HCT116 (cell line): ENCODE data around the gene FKBP10. TPM values are rescaled to one million over a fixed set of nuclear protein-coding genes. Genes with fewer than 3 reads are reported as not detected.
A peak's percentile ranks its signal among the peaks of the same experiment; 100 is the strongest.

Experiments
- ATAC-seq: fragments of 200-7000 bp; cut with Tn5 transposase; 2 replicates; pipeline ENCODE4 v1.9.1; 2020; ENCODE audit warnings: mild to moderate bottlenecking, moderate library complexity
- BruUV-seq: library from RNA; stranded (reverse); fragments of 400-500 nt; replicated peaks from 2 replicates; lab custom pipeline; 2021; lab: Mats Ljungman, UMichigan
- CTCF ChIA-PET: fragments of 300-600 bp; sonication (Branson Sonifier 250); formaldehyde crosslinking; loops from one replicate; lab custom pipeline; 2021; ENCODE audit warnings: antibody characterized with exemption; lab: Charles Lee
- POLR2A ChIA-PET: fragments of 300-600, 350-600 bp; sonication (Branson Sonifier 250); formaldehyde crosslinking; loops from one replicate; lab custom pipeline; 2021; ENCODE audit warnings: antibody characterized with exemption; lab: Charles Lee
- RAD21 ChIA-PET, 2 experiments: fragments of 300-600 bp; sonication (Branson Sonifier 250); formaldehyde crosslinking; loops; one replicate each; lab custom pipeline; 2023; ENCODE audit warnings: low total read pairs in 2 of 2; ENCODE audit not compliant: uncharacterized antibody in 2 of 2, unreplicated experiment in 2 of 2, low non-redundant PET in 1 of 2; lab: Charles Lee
- DNase-seq: peaks from one replicate; pipeline ENCODE4 v3.0.0-alpha.2; 2010; ENCODE audit warnings: low read depth, low spot score
- H2AFZ ChIP-seq: fragments of 200-600 bp; shearing (Covaris generic), sonication (generic); 2 replicates; pipeline ENCODE4 v1.6.1; 2017; ENCODE audit warnings: low read depth, mixed run types, mixed read lengths, antibody characterized with exemption, low read length; ENCODE audit not compliant: poor library complexity, severe bottlenecking
- H3K27ac ChIP-seq: 2 replicates; pipeline ENCODE4 v1.5.1; 2012; ENCODE audit warnings: low read depth, low read length
- H3K27me3 ChIP-seq: fragments of 200-600 bp; sonication (generic); 2 replicates; pipeline ENCODE4 v1.6.1; 2016; ENCODE audit warnings: mixed run types, low read length, mixed read lengths; ENCODE audit not compliant: insufficient read depth
- H3K36me3 ChIP-seq, 2 experiments: fragments of 200-500 bp in 1 of 2; fragments of 200-600 bp in 1 of 2; sonication (Bioruptor generic) in 1 of 2; sonication (generic) in 1 of 2; 2 replicates each; pipeline versions ENCODE4 v1.5.1 to v1.6.1; 2014 to 2016; ENCODE audit warnings: low read length in 2 of 2, inconsistent platforms in 1 of 2, mixed read lengths in 1 of 2, mixed run types in 1 of 2; ENCODE audit not compliant: insufficient read depth in 2 of 2, control insufficient read depth in 1 of 2
- H3K4me1 ChIP-seq, 2 experiments: fragments of 200-600 bp in 1 of 2; sonication (generic) in 1 of 2; 2 replicates each; pipeline versions ENCODE4 v1.5.1 to v1.6.1; 2012 to 2017; ENCODE audit warnings: low read length in 2 of 2, inconsistent platforms in 1 of 2, mild to moderate bottlenecking in 1 of 2, mixed read lengths in 1 of 2, mixed run types in 1 of 2, moderate library complexity in 1 of 2; ENCODE audit not compliant: insufficient read depth in 2 of 2, control insufficient read depth in 1 of 2
- H3K4me2 ChIP-seq: fragments of 200-600 bp; sonication (generic); 2 replicates; pipeline ENCODE4 v1.6.1; 2017; ENCODE audit warnings: mixed run types, low read length, mixed read lengths
- H3K4me3 ChIP-seq, 2 experiments: fragments of 200-600 bp in 1 of 2; sonication (generic) in 1 of 2; replicated peaks in 1 of 2; 2 replicates each; pipeline ENCODE4 v1.5.1; 2011 to 2016; ENCODE audit warnings: low read length in 2 of 2, control low read depth in 1 of 2, low read depth in 1 of 2, mild to moderate bottlenecking in 1 of 2, mixed read lengths in 1 of 2, mixed run types in 1 of 2
- H3K79me2 ChIP-seq: fragments of 200-600 bp; sonication (generic); 2 replicates; pipeline ENCODE4 v1.6.1; 2017; ENCODE audit warnings: mild to moderate bottlenecking, mixed run types, low read length, moderate library complexity, mixed read lengths; ENCODE audit not compliant: insufficient read depth
- H3K9ac ChIP-seq: fragments of 200-600 bp; sonication (generic); 2 replicates; pipeline ENCODE4 v1.6.1; 2016; ENCODE audit warnings: low read length, mixed read lengths
- H3K9me2 ChIP-seq: fragments of 200-600 bp; sonication (generic), shearing (Covaris generic); 2 replicates; pipeline ENCODE4 v1.6.1; 2017; ENCODE audit warnings: mixed run types, mild to moderate bottlenecking, moderate library complexity; ENCODE audit not compliant: insufficient read depth
- H3K9me3 ChIP-seq, 2 experiments: fragments of 200-500 bp in 1 of 2; fragments of 200-600 bp in 1 of 2; sonication (Bioruptor generic) in 1 of 2; sonication (generic) in 1 of 2; 2 replicates each; pipeline ENCODE4 v1.6.1; 2014 to 2017; ENCODE audit warnings: low read length in 2 of 2, mixed read lengths in 2 of 2, inconsistent platforms in 1 of 2, low read depth in 1 of 2, mild to moderate bottlenecking in 1 of 2, mixed run types in 1 of 2, moderate library complexity in 1 of 2; ENCODE audit not compliant: control insufficient read depth in 1 of 2, insufficient read depth in 1 of 2
- H4K20me1 ChIP-seq: fragments of 200-600 bp; sonication (generic), shearing (Covaris generic); 2 replicates; pipeline ENCODE4 v1.6.1; 2017; ENCODE audit warnings: mixed run types, mild to moderate bottlenecking, moderate library complexity; ENCODE audit not compliant: insufficient read depth
- CBX3 ChIP-seq: IDR thresholded peaks from 2 replicates; pipeline ENCODE4 v1.6.1; 2012; ENCODE audit warnings: low read depth
- FOSL1 ChIP-seq: IDR thresholded peaks from 2 replicates; pipeline ENCODE4 v1.6.1; 2012; ENCODE audit warnings: low read depth
- JUND ChIP-seq: IDR thresholded peaks from 2 replicates; pipeline ENCODE4 v1.6.1; 2012
- POLR2AphosphoS5 ChIP-seq: IDR thresholded peaks from 2 replicates; pipeline ENCODE4 v1.6.1; 2011; ENCODE audit warnings: mild to moderate bottlenecking, low read depth, low read length, moderate library complexity
- SIN3A ChIP-seq: IDR thresholded peaks from 2 replicates; pipeline ENCODE4 v1.6.1; 2012; ENCODE audit warnings: low read depth
- SP1 ChIP-seq: IDR thresholded peaks from 2 replicates; pipeline ENCODE4 v1.6.1; 2012; ENCODE audit warnings: low read depth
- SRF ChIP-seq: IDR thresholded peaks from 2 replicates; pipeline ENCODE4 v1.6.1; 2012; ENCODE audit warnings: low read depth
- YY1 ChIP-seq: IDR thresholded peaks from 2 replicates; pipeline ENCODE4 v1.6.1; 2011; ENCODE audit warnings: low read length, low read depth, moderate library complexity, mild to moderate bottlenecking; ENCODE audit not compliant: insufficient replicate concordance; ENCODE audit errors: extremely low read depth
- intact Hi-C: fragments of 100-400 bp; cut with micrococcal nuclease; formaldehyde crosslinking; loops from 2 replicates; pipeline ENCODE4 v1.10.0; 2022
- total RNA-seq: library from RNA; stranded (reverse); gene quantifications from one replicate; pipeline ENCODE4 v1.2.1, GENCODE V29; 2021; ENCODE audit not compliant: unreplicated experiment
- TF ChIP-seq, protein P1 (sequence below): IDR thresholded peaks from 2 replicates; pipeline ENCODE4 v1.6.1; 2012
- TF ChIP-seq, protein P2 (sequence below): IDR thresholded peaks from 2 replicates; pipeline ENCODE4 v1.6.1; 2011; ENCODE audit warnings: mild to moderate bottlenecking, low read length, moderate library complexity; ENCODE audit not compliant: insufficient replicate concordance; ENCODE audit errors: extremely low read depth
- TF ChIP-seq, protein P3 (sequence below): IDR thresholded peaks from 2 replicates; pipeline ENCODE4 v1.6.1; 2012; ENCODE audit warnings: low read depth

Gene FKBP10
- total RNA-seq, 1 experiment from 2014 or later, result 78.5 TPM

DNA sequence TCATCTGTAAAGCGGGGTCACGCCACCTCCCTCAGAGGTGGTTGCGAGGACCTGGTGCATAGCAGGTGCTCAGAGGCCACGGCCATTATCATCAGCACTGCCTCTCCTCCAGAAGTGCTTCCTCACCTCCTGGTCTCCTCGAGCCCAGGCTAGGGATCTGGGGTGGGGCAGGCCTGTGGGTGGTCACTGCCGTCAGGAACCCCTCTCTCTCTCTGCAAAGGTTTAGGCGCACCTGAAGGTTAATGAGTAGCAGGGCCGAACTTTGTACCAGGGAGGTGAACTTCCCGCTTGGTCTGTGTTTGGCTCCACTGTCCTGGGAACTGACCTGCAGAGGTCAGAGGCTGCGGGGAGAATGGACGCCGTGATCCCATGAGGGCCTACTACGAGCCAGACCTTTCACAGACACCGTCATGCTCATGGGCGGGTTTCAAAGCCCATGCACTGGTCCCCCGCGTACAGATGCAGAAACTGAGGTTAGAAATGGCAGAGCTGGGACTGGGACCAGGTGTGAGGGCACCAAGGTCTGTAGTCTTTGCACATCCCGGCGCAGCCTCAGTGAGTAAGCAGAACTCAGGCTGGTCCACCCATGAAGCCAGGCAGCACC, 40.1 kb upstream of the FKBP10 start (continued):
- no peak for TF ChIP-seq FOSL1

DNA sequence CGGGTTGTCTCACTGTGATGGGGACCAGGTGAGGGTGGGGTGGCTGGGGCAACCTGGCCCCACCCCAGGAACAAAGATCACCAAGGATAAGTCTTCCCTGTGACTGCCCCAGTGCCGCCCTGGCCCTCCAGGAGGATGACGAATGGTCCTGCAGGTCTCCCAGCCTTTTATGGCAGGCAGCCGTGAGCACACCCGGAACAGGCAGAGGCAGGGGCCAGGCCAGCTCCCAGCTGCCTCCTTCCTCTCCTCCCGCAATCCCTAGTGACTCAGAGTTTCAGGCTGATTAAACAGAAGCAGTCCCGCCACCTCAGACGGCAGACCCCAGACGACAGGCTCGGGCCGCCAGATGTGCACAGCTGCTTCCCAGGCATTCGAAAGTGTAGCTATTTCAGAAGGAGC, 39.6 kb upstream of the FKBP10 start:
- intact Hi-C loops, result loop anchor here (2.0 kb wide), 2 partner anchors 14 to 28 kb away; partner anchors contain the start of gene JUP
- Histone ChIP-seq H3K9ac (peak overlapping the region; percentile 68), H3K4me2 (peak overlapping the region; percentile 86), H3K4me3 (peak overlapping the region in 1 of 2 experiments; percentile 47; a peak in 2 of 4 replicates), H4K20me1 (no peaks in the 10 kb centered on the region), H3K9me2 (no peaks in the 10 kb centered on the region), H3K36me3 (peaks cover 21 to 22% of the 10 kb centered on the region in 2 experiments; a peak in 3 of 4 replicates), H3K9me3 (no peaks in the 10 kb centered on the region), H2AFZ (no peak overlapping the region), H3K4me1 (peaks cover 65 to 69% of the 10 kb centered on the region in 2 experiments), H3K27ac (peak overlapping the region; percentile 73), H3K27me3 (no peaks in the 10 kb centered on the region), H3K79me2 (peaks cover 61% of the 10 kb centered on the region)
- ATAC-seq (peak; percentile 81), DNase-seq (peak; percentile 79)
- CTCF ChIA-PET, result interaction anchor here (1.3 to 3.6 kb wide), 2 partner anchors 12 to 27 kb away, joined by 6 to 28 read pairs; partner anchors contain the start of gene JUP
- POLR2A ChIA-PET, result interaction anchor here (0.6 to 2.8 kb wide), 8 partner anchors 11 to 1574 kb away, joined by 3 to 29 read pairs (median 4); partner anchors contain the start of genes DNAJC7 and JUP
- RAD21 ChIA-PET, result interaction anchor here in 1 of 2 experiments (0.7 to 1.3 kb wide), 3 partner anchors 13 to 38 kb away, joined by 3 to 6 read pairs (median 4); partner anchors contain the start of gene P3H4
- TF ChIP-seq, protein P1, sequence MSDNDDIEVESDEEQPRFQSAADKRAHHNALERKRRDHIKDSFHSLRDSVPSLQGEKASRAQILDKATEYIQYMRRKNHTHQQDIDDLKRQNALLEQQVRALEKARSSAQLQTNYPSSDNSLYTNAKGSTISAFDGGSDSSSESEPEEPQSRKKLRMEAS, result peak; percentile 73; the same call in 1 of the 2 replicates
- TF ChIP-seq, protein P2, sequence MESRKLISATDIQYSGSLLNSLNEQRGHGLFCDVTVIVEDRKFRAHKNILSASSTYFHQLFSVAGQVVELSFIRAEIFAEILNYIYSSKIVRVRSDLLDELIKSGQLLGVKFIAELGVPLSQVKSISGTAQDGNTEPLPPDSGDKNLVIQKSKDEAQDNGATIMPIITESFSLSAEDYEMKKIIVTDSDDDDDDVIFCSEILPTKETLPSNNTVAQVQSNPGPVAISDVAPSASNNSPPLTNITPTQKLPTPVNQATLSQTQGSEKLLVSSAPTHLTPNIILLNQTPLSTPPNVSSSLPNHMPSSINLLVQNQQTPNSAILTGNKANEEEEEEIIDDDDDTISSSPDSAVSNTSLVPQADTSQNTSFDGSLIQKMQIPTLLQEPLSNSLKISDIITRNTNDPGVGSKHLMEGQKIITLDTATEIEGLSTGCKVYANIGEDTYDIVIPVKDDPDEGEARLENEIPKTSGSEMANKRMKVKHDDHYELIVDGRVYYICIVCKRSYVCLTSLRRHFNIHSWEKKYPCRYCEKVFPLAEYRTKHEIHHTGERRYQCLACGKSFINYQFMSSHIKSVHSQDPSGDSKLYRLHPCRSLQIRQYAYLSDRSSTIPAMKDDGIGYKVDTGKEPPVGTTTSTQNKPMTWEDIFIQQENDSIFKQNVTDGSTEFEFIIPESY, result no peak
- TF ChIP-seq, protein P3, sequence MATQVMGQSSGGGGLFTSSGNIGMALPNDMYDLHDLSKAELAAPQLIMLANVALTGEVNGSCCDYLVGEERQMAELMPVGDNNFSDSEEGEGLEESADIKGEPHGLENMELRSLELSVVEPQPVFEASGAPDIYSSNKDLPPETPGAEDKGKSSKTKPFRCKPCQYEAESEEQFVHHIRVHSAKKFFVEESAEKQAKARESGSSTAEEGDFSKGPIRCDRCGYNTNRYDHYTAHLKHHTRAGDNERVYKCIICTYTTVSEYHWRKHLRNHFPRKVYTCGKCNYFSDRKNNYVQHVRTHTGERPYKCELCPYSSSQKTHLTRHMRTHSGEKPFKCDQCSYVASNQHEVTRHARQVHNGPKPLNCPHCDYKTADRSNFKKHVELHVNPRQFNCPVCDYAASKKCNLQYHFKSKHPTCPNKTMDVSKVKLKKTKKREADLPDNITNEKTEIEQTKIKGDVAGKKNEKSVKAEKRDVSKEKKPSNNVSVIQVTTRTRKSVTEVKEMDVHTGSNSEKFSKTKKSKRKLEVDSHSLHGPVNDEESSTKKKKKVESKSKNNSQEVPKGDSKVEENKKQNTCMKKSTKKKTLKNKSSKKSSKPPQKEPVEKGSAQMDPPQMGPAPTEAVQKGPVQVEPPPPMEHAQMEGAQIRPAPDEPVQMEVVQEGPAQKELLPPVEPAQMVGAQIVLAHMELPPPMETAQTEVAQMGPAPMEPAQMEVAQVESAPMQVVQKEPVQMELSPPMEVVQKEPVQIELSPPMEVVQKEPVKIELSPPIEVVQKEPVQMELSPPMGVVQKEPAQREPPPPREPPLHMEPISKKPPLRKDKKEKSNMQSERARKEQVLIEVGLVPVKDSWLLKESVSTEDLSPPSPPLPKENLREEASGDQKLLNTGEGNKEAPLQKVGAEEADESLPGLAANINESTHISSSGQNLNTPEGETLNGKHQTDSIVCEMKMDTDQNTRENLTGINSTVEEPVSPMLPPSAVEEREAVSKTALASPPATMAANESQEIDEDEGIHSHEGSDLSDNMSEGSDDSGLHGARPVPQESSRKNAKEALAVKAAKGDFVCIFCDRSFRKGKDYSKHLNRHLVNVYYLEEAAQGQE, result no peak
- TF ChIP-seq SP1, result peak; percentile 82
- TF ChIP-seq JUND, result peak; percentile 72; the same call in 1 of the 2 replicates
- TF ChIP-seq SIN3A, result peak; percentile 68
- peak; percentile 56; the same call in 1 of the 2 replicates for TF ChIP-seq CBX3
- TF ChIP-seq YY1, result peak; percentile 25
- TF ChIP-seq SRF, result peak; percentile 99
- peak; percentile 50; the same call in 1 of the 2 replicates for TF ChIP-seq POLR2AphosphoS5
- no TSS peak for BruUV-seq
